ENCODE data around the gene SHISA5. TPM values are rescaled to one million over a fixed set of nuclear protein-coding genes. Genes with fewer than 3 reads are reported as not detected.

The SHISA5 gene
- polyA plus RNA-seq, 3 donors = 147 to 266 (median 242) TPM

DNA sequence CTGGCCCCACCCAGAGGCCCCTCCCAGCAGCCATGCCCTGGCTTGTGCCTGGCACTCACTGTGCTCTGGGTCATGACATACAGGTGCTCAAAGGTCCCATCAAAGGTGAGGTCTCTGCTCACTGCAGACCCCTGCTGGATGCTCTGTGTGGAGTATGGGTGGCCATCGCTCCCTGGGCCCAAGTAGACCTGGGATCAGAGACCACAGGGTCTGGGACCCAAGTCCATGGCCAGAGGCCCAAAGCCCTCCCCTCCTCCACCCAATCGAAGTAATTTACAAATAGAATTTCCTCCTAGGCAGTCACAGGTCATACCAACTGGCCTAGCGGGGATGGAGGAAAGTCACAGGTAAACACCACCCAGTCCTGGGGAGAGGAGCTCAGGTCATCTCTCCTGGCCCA is 81.7 kb downstream of the SHISA5 start:
- no peak overlapping the region for H2AFZ ChIP-seq (ENCODE audit: insufficient read depth, low read depth, low read length, poor library complexity, severe bottlenecking)
- no peaks in the 10 kb centered on the region for H3K9me3 ChIP-seq (replicated peaks in 1 of 2; ENCODE audit: control insufficient read depth in 1 of 2, insufficient read depth in 1 of 2, low read length in 2 of 2)
- H3K79me2 ChIP-seq (ENCODE audit: insufficient read depth, low read length) = no peaks in the 10 kb centered on the region
- H3K36me3 ChIP-seq (replicated peaks in 1 of 2; ENCODE audit: control insufficient read depth in 1 of 2, insufficient read depth in 2 of 2, low read length in 2 of 2) = no peaks in the 10 kb centered on the region
- no peak overlapping the region for H3K4me2 ChIP-seq (replicated peaks; ENCODE audit: extremely low read depth, low read length, poor library complexity, severe bottlenecking)
- WGBS (ENCODE audit: insufficient coverage) = 100% methylated on average over 2 of the region's 3 CpGs
- no peaks in the 10 kb centered on the region for H3K4me1 Mint-ChIP-seq
- peaks cover 5 to 7% (median 6%) of the 10 kb centered on the region in 3 donors for H3K27me3 Mint-ChIP-seq (ENCODE audit: low read depth in 3 of 3)
- no peak overlapping the region for H3K27ac Mint-ChIP-seq
- no peaks in the 10 kb centered on the region for H3K4me1 ChIP-seq (ENCODE audit: control insufficient read depth in 1 of 2, insufficient read depth in 2 of 2, low read length in 2 of 2)
- DNase-seq = no peak
- intact Hi-C loops (cut with micrococcal nuclease) = no loop called here
- TF ChIP-seq, protein P1, sequence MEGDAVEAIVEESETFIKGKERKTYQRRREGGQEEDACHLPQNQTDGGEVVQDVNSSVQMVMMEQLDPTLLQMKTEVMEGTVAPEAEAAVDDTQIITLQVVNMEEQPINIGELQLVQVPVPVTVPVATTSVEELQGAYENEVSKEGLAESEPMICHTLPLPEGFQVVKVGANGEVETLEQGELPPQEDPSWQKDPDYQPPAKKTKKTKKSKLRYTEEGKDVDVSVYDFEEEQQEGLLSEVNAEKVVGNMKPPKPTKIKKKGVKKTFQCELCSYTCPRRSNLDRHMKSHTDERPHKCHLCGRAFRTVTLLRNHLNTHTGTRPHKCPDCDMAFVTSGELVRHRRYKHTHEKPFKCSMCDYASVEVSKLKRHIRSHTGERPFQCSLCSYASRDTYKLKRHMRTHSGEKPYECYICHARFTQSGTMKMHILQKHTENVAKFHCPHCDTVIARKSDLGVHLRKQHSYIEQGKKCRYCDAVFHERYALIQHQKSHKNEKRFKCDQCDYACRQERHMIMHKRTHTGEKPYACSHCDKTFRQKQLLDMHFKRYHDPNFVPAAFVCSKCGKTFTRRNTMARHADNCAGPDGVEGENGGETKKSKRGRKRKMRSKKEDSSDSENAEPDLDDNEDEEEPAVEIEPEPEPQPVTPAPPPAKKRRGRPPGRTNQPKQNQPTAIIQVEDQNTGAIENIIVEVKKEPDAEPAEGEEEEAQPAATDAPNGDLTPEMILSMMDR (IDR thresholded peaks at IDR 0.05) = no peak
- H3K4me3 ChIP-seq (replicated peaks in 1 of 3; ENCODE audit: low read depth in 2 of 3, low read length in 3 of 3) = no peak overlapping the region
- no peaks in the 10 kb centered on the region for H3K36me3 Mint-ChIP-seq
- H4K20me1 ChIP-seq (ENCODE audit: insufficient read depth, low read length) = no peaks in the 10 kb centered on the region
- H3K27ac ChIP-seq (ENCODE audit: low read depth in 1 of 2, low read length in 2 of 2) = no peak overlapping the region
- peaks cover 0 to 1% of the 10 kb centered on the region in 2 donors for H3K27me3 ChIP-seq (ENCODE audit: control insufficient read depth in 2 of 2, insufficient read depth in 2 of 2, low read length in 2 of 2)
- no peak overlapping the region for H3K9ac ChIP-seq (ENCODE audit: insufficient read depth, low read length, poor library complexity, severe bottlenecking)
- H3K4me3 Mint-ChIP-seq = no peak overlapping the region
- peaks cover 0 to 2% (median 0%) of the 10 kb centered on the region in 7 donors for H3K9me3 Mint-ChIP-seq

DNA sequence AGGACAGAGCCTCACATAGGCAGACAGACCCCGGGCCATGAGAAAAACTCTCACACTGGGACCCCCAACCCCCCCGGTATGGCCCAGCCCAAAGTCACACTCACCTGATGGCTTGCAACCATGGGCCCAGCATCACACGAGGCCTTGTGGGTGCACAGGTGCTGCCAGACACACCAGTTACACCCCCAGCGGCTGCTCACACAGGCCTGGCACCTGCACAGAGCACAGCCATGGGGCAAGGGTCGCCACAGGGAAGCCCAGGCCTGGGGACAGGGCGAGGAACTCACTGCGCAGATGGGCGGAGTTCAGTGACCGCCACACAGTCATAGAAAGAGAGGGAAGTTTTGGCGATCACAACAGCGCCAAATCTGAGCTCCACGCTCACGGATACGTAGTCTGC is 83.4 kb downstream of the SHISA5 start:
- H3K9me3 ChIP-seq (replicated peaks in 1 of 2; ENCODE audit: control insufficient read depth in 1 of 2, insufficient read depth in 1 of 2, low read length in 2 of 2) = no peaks in the 10 kb centered on the region
- H3K9ac ChIP-seq (ENCODE audit: insufficient read depth, low read length, poor library complexity, severe bottlenecking) = no peak overlapping the region
- Mint-ChIP-seq H3K27ac (peak overlapping the region in 2 of 7 donors; percentile 58 to 70), H3K9me3 (peaks cover 0 to 2% (median 0%) of the 10 kb centered on the region in 7 donors), H3K4me1 (no peaks in the 10 kb centered on the region), H3K4me3 (no peak overlapping the region), H3K36me3 (no peaks in the 10 kb centered on the region), H3K27me3 (ENCODE audit: low read depth in 3 of 3) (peaks cover 0 to 4% (median 1%) of the 10 kb centered on the region in 3 donors)
- no peaks in the 10 kb centered on the region for H3K36me3 ChIP-seq (replicated peaks in 1 of 2; ENCODE audit: control insufficient read depth in 1 of 2, insufficient read depth in 2 of 2, low read length in 2 of 2)
- no peak overlapping the region for H3K27ac ChIP-seq (ENCODE audit: low read depth in 1 of 2, low read length in 2 of 2)
- no peak overlapping the region for H2AFZ ChIP-seq (ENCODE audit: insufficient read depth, low read depth, low read length, poor library complexity, severe bottlenecking)
- no peak overlapping the region for H3K4me3 ChIP-seq (replicated peaks in 1 of 3; ENCODE audit: low read depth in 2 of 3, low read length in 3 of 3)
- H4K20me1 ChIP-seq (ENCODE audit: insufficient read depth, low read length) = no peaks in the 10 kb centered on the region
- 91% methylated on average over 14 of the region's 14 CpGs for WGBS (ENCODE audit: insufficient coverage)
- no peaks in the 10 kb centered on the region for H3K4me1 ChIP-seq (ENCODE audit: control insufficient read depth in 1 of 2, insufficient read depth in 2 of 2, low read length in 2 of 2)
- intact Hi-C loops (cut with micrococcal nuclease) = no loop called here
- H3K4me2 ChIP-seq (replicated peaks; ENCODE audit: extremely low read depth, low read length, poor library complexity, severe bottlenecking) = no peak overlapping the region
- H3K79me2 ChIP-seq (ENCODE audit: insufficient read depth, low read length) = no peaks in the 10 kb centered on the region
- H3K27me3 ChIP-seq (ENCODE audit: control insufficient read depth in 2 of 2, insufficient read depth in 2 of 2, low read length in 2 of 2) = no peaks in the 10 kb centered on the region
- TF ChIP-seq, protein P1 (IDR thresholded peaks at IDR 0.05) = no peak
- no peak for DNase-seq

Data from CD14-positive monocyte (primary cell).